ENCODE data around the gene ITGB6. TPM values are rescaled to one million over a fixed set of nuclear protein-coding genes. Genes with fewer than 3 reads are reported as not detected.
"Not testable (repeated sequence)": the region's sequence is repeated elsewhere in the genome, so short reads cannot be mapped to it uniquely, and the experiment has no call there.

The ITGB6 gene
- total RNA-seq, 6 donors from 2014 or later = 52.6 to 124 (median 68.8) TPM

DNA sequence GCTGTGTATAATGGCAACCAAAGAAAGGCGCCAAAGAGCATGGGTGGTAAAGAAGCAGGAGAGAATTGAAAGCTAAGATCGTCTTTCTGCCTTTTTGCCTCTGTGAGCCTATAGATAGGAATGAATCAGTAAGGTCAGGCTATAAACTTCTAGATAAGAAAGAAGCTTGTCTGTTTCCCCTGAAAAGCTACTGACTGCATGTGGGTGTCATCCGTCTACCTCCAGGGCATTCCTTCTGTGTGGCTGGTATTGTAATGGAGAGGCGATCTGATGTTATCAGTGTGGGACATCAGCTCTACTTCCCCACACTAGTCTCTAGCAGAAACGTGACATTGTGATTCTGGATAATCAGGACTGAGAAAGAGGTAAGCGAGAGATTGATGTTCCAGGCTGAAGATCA is 74.2 kb downstream of the ITGB6 start:
- TF ChIP-seq, protein P1, sequence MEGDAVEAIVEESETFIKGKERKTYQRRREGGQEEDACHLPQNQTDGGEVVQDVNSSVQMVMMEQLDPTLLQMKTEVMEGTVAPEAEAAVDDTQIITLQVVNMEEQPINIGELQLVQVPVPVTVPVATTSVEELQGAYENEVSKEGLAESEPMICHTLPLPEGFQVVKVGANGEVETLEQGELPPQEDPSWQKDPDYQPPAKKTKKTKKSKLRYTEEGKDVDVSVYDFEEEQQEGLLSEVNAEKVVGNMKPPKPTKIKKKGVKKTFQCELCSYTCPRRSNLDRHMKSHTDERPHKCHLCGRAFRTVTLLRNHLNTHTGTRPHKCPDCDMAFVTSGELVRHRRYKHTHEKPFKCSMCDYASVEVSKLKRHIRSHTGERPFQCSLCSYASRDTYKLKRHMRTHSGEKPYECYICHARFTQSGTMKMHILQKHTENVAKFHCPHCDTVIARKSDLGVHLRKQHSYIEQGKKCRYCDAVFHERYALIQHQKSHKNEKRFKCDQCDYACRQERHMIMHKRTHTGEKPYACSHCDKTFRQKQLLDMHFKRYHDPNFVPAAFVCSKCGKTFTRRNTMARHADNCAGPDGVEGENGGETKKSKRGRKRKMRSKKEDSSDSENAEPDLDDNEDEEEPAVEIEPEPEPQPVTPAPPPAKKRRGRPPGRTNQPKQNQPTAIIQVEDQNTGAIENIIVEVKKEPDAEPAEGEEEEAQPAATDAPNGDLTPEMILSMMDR (IDR thresholded peaks at IDR 0.05) = no peak
- TF ChIP-seq POLR2AphosphoS5 (IDR thresholded peaks at IDR 0.05) (no peak), EP300 (IDR thresholded peaks at IDR 0.05) (no peak), POLR2A (IDR thresholded peaks at IDR 0.05) (no peak)
- Histone ChIP-seq H3K4me1 (no peaks in the 10 kb centered on the region), H3K27ac (no peak overlapping the region), H3K9me3 (no peaks in the 10 kb centered on the region), H3K27me3 (no peaks in the 10 kb centered on the region), H3K4me3 (no peak overlapping the region), H3K36me3 (no peaks in the 10 kb centered on the region)
- DNase-seq (no peak), ATAC-seq (ENCODE audit: low FRiP score in 2 of 2) (no peak)
- WGBS, 2 donors = 67 to 74% methylated on average over 6 of the region's 6 CpGs

DNA sequence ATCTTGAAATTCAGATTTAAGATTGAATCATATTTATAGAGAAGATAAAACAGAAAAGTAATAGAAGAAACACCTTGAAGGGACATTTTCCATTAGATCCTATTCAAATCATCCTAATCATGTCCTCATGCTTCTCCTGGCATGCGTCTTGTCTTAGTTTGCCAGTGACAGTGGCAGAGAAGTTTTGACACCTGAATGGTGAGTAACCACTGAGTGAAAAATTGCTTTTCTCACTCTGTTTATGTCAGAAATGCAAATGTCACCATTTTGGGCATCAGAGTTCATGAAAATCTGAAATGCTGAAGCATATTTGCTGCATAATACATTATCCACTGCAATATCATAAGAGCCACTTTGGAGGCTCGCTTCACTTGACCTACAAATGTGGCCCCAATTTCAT is 74.7 kb downstream of the ITGB6 start:
- no peak overlapping the region for H3K27ac ChIP-seq
- 91 to 95% methylated on average over 2 of the region's 2 CpGs for WGBS, 2 donors
- H3K36me3 ChIP-seq = no peaks in the 10 kb centered on the region
- ATAC-seq (ENCODE audit: low FRiP score in 2 of 2) (no peak), DNase-seq (no peak)
- no peak overlapping the region for H3K4me3 ChIP-seq
- TF ChIP-seq POLR2AphosphoS5 (IDR thresholded peaks at IDR 0.05) (no peak), EP300 (IDR thresholded peaks at IDR 0.05) (no peak), POLR2A (IDR thresholded peaks at IDR 0.05) (no peak)
- TF ChIP-seq, protein P1 (IDR thresholded peaks at IDR 0.05) = no peak
- no peaks in the 10 kb centered on the region for H3K4me1 ChIP-seq
- H3K27me3 ChIP-seq = no peaks in the 10 kb centered on the region
- no peaks in the 10 kb centered on the region for H3K9me3 ChIP-seq

DNA sequence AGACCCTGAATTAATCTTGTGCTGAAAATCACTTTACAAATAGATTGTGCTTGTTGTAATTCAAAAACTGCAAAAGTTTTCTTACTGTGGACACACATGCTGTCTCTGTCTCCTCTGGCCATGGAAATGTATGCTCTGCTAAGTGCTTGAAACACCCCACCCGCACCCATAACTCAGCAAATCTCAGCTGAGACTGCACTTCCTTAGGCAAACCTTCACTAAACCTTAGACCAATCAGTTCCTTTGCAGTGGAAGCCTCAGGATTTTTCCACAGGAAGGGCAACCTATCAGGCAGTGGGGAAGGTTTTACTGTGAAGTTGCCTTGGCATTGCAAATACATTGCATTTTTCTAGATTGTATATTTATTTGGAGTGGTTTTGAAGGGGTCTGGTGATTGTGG is 75.5 kb downstream of the ITGB6 start:
- no peak overlapping the region for H3K4me3 ChIP-seq
- DNase-seq (no peak), ATAC-seq (ENCODE audit: low FRiP score in 2 of 2) (no peak)
- H3K9me3 ChIP-seq = no peaks in the 10 kb centered on the region
- H3K4me1 ChIP-seq = no peaks in the 10 kb centered on the region
- no peaks in the 10 kb centered on the region for H3K36me3 ChIP-seq
- WGBS, 2 donors = 56 to 58% methylated on average over 1 of the region's 1 CpG
- TF ChIP-seq POLR2A (IDR thresholded peaks at IDR 0.05) (no peak), EP300 (IDR thresholded peaks at IDR 0.05) (no peak), POLR2AphosphoS5 (IDR thresholded peaks at IDR 0.05) (no peak)
- TF ChIP-seq, protein P1 (IDR thresholded peaks at IDR 0.05) = no peak
- H3K27ac ChIP-seq = no peak overlapping the region
- no peaks in the 10 kb centered on the region for H3K27me3 ChIP-seq

DNA sequence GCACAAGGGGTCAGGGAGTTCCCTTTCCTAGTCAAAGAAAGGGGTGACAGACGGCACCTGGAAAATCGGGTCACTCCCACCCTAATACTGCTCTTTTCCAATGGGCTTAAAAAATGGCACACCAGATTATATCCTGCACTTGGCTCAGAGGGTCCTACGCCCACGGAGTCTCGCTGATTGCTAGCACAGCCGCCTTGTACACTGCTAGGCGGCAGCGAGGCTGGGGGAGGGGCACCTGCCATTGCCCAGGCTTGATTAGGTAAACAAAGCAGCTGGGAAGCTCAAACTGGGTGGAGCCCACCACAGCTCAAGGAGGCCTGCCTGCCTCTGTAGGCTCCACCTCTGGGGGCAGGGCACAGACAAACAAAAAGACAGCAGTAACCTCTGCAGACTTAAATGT is 85.4 kb downstream of the ITGB6 start:
- not testable (repeated sequence) for ATAC-seq (ENCODE audit: low FRiP score in 2 of 2); H3K36me3 ChIP-seq; H3K27ac ChIP-seq; H3K9me3 ChIP-seq; H3K27me3 ChIP-seq; H3K4me3 ChIP-seq; H3K4me1 ChIP-seq
- peak in 1 of 2 donors; percentile 30 for DNase-seq
- 73 to 78% methylated on average over 3 to 6 of the region's 8 CpGs for WGBS, 2 donors

DNA sequence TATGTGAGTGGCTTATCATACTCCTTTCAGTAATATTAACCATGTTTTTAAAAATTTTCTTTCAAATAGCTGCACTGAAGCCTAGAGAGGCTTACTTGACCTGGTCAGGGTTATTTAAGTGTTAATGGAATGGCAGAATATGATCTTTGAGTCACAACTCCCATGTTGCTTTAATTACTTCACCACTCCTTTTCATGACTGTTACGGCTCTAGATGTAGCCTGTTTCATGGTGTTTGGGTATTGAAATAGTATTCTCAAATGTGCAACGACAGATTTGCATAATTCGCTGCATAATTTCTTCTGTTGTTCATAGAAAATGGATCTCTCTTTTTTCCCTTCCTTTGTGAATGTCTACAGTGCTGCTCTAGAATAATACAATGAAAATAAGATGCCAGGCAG is 86.1 kb downstream of the ITGB6 start:
- no peaks in the 10 kb centered on the region for H3K4me1 ChIP-seq
- WGBS, 2 donors = 89 to 97% methylated on average over 3 of the region's 3 CpGs
- TF ChIP-seq POLR2AphosphoS5 (IDR thresholded peaks at IDR 0.05) (no peak), POLR2A (IDR thresholded peaks at IDR 0.05) (no peak), EP300 (IDR thresholded peaks at IDR 0.05) (no peak)
- TF ChIP-seq, protein P1 (IDR thresholded peaks at IDR 0.05) = no peak
- DNase-seq (no peak), ATAC-seq (ENCODE audit: low FRiP score in 2 of 2) (no peak)
- H3K36me3 ChIP-seq = peaks cover 0 to 3% (median 0%) of the 10 kb centered on the region in 4 donors
- H3K4me3 ChIP-seq = no peak overlapping the region
- H3K27me3 ChIP-seq = no peaks in the 10 kb centered on the region
- no peaks in the 10 kb centered on the region for H3K9me3 ChIP-seq
- no peak overlapping the region for H3K27ac ChIP-seq
